ENCODE results near the gene ANXA6.

ANXA6 gene

DNA sequence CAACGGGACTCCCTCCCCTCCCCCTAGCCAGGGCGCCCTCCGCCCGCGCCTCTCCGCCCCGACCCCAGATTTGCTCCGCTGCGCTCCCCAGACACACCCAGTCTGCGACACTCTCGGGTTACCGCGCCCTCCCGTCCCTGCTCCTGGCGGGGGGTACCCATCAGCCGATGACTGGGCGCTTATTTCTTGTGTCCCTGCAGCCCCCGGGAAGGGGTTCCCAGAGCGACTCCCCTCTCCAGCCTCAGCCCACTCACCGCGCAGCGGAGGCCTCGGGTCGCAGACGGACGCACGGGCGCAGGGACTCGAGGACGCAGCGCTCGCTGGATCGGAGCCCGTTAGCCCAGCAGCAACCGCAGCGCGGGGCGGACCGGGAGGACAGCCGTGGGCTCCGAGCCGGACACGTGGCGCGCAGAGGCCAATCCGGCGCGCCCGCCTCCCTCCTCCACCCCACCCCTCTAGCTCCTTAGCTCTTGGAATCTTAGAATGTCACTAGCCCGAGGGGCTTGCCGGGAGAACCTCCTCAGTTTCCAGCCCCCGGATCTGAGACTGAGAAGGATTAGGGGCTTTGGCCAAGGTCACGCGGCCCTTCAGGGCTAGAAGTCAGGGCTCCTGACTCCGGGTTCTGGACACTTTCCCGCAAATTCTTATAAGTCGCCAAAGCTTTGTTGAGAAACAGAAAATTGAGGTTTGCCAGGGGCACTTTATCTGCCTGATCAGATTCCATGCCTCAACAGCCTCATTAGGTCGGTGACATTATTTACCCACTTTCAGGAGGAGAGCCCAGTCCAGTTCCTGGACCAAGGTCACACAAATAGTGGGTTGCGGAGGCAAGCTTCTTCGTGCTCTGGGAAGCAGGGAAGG is at the start of gene ANXA6:
Gene ANXA6, minus strand, starts transcription at position 354 of the 861 bp plus-strand sequence. CDS start 9,878 bp downstream, outside the sequence.
- ATAC-seq (ENCODE audit: insufficient read depth, low read depth), result peak; percentile 83
- H4K20me1 ChIP-seq (ENCODE audit: insufficient read depth, low read length), result peaks cover 11% of the 10 kb centered on the region
- DNase-seq, result peak; percentile 78
- peak within 1 kb of the TSS; percentile 88 for H2AFZ ChIP-seq (ENCODE audit: low read depth, low read length)
- H3K36me3 ChIP-seq (ENCODE audit: insufficient read depth, low read length), result peaks cover 4% of the 10 kb centered on the region; the same call in 1 of the 2 replicates
- H3K4me1 ChIP-seq (ENCODE audit: insufficient read depth, low read length), result peaks cover 58% of the 10 kb centered on the region
- peak within 1 kb of the TSS; percentile 72 to 85 for H3K4me3 ChIP-seq (ENCODE audit: low read depth in 1 of 2, low read length in 2 of 2)
- H3K9me3 ChIP-seq (ENCODE audit: insufficient read depth, low read length, severe bottlenecking), result no peaks in the 10 kb centered on the region
- H3K4me2 ChIP-seq (ENCODE audit: insufficient read depth, low read length), result peak within 1 kb of the TSS; percentile 88
- H3K9ac ChIP-seq (ENCODE audit: low read depth, low read length), result peak within 1 kb of the TSS; percentile 87
- peaks cover 60% of the 10 kb centered on the region for H3K79me2 ChIP-seq (ENCODE audit: insufficient read depth, low read length)
- peak within 1 kb of the TSS; percentile 87 for H3K27ac ChIP-seq (ENCODE audit: low read length)
- TF ChIP-seq, protein P1, sequence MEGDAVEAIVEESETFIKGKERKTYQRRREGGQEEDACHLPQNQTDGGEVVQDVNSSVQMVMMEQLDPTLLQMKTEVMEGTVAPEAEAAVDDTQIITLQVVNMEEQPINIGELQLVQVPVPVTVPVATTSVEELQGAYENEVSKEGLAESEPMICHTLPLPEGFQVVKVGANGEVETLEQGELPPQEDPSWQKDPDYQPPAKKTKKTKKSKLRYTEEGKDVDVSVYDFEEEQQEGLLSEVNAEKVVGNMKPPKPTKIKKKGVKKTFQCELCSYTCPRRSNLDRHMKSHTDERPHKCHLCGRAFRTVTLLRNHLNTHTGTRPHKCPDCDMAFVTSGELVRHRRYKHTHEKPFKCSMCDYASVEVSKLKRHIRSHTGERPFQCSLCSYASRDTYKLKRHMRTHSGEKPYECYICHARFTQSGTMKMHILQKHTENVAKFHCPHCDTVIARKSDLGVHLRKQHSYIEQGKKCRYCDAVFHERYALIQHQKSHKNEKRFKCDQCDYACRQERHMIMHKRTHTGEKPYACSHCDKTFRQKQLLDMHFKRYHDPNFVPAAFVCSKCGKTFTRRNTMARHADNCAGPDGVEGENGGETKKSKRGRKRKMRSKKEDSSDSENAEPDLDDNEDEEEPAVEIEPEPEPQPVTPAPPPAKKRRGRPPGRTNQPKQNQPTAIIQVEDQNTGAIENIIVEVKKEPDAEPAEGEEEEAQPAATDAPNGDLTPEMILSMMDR (IDR thresholded peaks at IDR 0.05; ENCODE audit: borderline replicate concordance, extremely low read depth, low read length, poor library complexity, severe bottlenecking), result no peak
- TF ChIP-seq EZH2 (IDR thresholded peaks at IDR 0.05; ENCODE audit: borderline replicate concordance, low read depth, low read length, severe bottlenecking), result no peak
- H3K27me3 ChIP-seq (ENCODE audit: insufficient read depth, low read length, poor library complexity), result no peaks in the 10 kb centered on the region

GRCh38 chr5:151205411-151205810 is 47.8 kb upstream of the ANXA6 start:
- no peak overlapping the region for H3K4me2 ChIP-seq (ENCODE audit: insufficient read depth, low read length)
- no peaks in the 10 kb centered on the region for H3K79me2 ChIP-seq (ENCODE audit: insufficient read depth, low read length)
- DNase-seq (peak; percentile 4), ATAC-seq (ENCODE audit: insufficient read depth, low read depth) (no peak)
- peaks cover 45% of the 10 kb centered on the region for H3K4me1 ChIP-seq (ENCODE audit: insufficient read depth, low read length)
- no peaks in the 10 kb centered on the region for H4K20me1 ChIP-seq (ENCODE audit: insufficient read depth, low read length)
- H3K36me3 ChIP-seq (ENCODE audit: insufficient read depth, low read length), result no peaks in the 10 kb centered on the region
- TF ChIP-seq, protein P1 (IDR thresholded peaks at IDR 0.05; ENCODE audit: borderline replicate concordance, extremely low read depth, low read length, poor library complexity, severe bottlenecking), result no peak
- no peak for TF ChIP-seq EZH2 (IDR thresholded peaks at IDR 0.05; ENCODE audit: borderline replicate concordance, low read depth, low read length, severe bottlenecking)
- peak overlapping the region; percentile 33 for H3K27ac ChIP-seq (ENCODE audit: low read length)
- H3K9me3 ChIP-seq (ENCODE audit: insufficient read depth, low read length, severe bottlenecking), result no peaks in the 10 kb centered on the region
- no peak overlapping the region for H3K9ac ChIP-seq (ENCODE audit: low read depth, low read length)
- H2AFZ ChIP-seq (ENCODE audit: low read depth, low read length), result 0 out of 2 replicates have a peak overlapping the region, but pooled peaks have one; percentile 16
- H3K27me3 ChIP-seq (ENCODE audit: insufficient read depth, low read length, poor library complexity), result no peaks in the 10 kb centered on the region
- no peak overlapping the region for H3K4me3 ChIP-seq (ENCODE audit: low read depth in 1 of 2, low read length in 2 of 2)

GRCh38 chr5:151204051-151204450 is 46.5 kb upstream of the ANXA6 start:
- H4K20me1 ChIP-seq (ENCODE audit: insufficient read depth, low read length), result no peaks in the 10 kb centered on the region
- no peaks in the 10 kb centered on the region for H3K36me3 ChIP-seq (ENCODE audit: insufficient read depth, low read length)
- ATAC-seq (ENCODE audit: insufficient read depth, low read depth) (no peak), DNase-seq (no peak)
- no peak overlapping the region for H3K27ac ChIP-seq (ENCODE audit: low read length)
- no peak overlapping the region for H2AFZ ChIP-seq (ENCODE audit: low read depth, low read length)
- H3K4me2 ChIP-seq (ENCODE audit: insufficient read depth, low read length), result no peak overlapping the region
- H3K27me3 ChIP-seq (ENCODE audit: insufficient read depth, low read length, poor library complexity), result no peaks in the 10 kb centered on the region
- TF ChIP-seq, protein P1 (IDR thresholded peaks at IDR 0.05; ENCODE audit: borderline replicate concordance, extremely low read depth, low read length, poor library complexity, severe bottlenecking), result no peak
- TF ChIP-seq EZH2 (IDR thresholded peaks at IDR 0.05; ENCODE audit: borderline replicate concordance, low read depth, low read length, severe bottlenecking), result no peak
- no peak overlapping the region for H3K9ac ChIP-seq (ENCODE audit: low read depth, low read length)
- no peaks in the 10 kb centered on the region for H3K9me3 ChIP-seq (ENCODE audit: insufficient read depth, low read length, severe bottlenecking)
- H3K4me1 ChIP-seq (ENCODE audit: insufficient read depth, low read length), result peaks cover 32% of the 10 kb centered on the region
- H3K4me3 ChIP-seq (ENCODE audit: low read depth in 1 of 2, low read length in 2 of 2), result no peak overlapping the region
- H3K79me2 ChIP-seq (ENCODE audit: insufficient read depth, low read length), result no peaks in the 10 kb centered on the region
